GM23338 (cell line): ENCODE measurements around the gene MON2. TPM values are rescaled to one million over a fixed set of nuclear protein-coding genes. Genes with fewer than 3 reads are reported as not detected.

Experiments used
- CREB1 ChIP-seq: fragments of 250-450 bp; sonication (Bioruptor Pico); IDR thresholded peaks from 2 replicates; pipeline ENCODE4 v1.5.0; 2020; ENCODE audit warnings: low read depth, mild to moderate bottlenecking, moderate library complexity
- CTCF ChIP-seq, 2 experiments: fragments of 200-600 bp in 1 of 2; sonication (generic) in 1 of 2; conservative IDR thresholded peaks; 2 replicates each; pipeline versions ENCODE4 v1.5.1 to v1.6.1; 2016 to 2017; ENCODE audit warnings: antibody characterized with exemption in 2 of 2, low read depth in 2 of 2, mild to moderate bottlenecking in 2 of 2, moderate library complexity in 1 of 2
- EZH2 ChIP-seq: fragments of 200-600 bp; sonication (generic); IDR thresholded peaks from one replicate; pipeline ENCODE4 v1.8.0; 2017; ENCODE audit warnings: antibody characterized with exemption, mild to moderate bottlenecking, low read depth; ENCODE audit not compliant: unreplicated experiment
- EZH2phosphoT487 ChIP-seq: fragments of 200-600 bp; sonication (generic); IDR thresholded peaks from one replicate; pipeline ENCODE4 v1.8.1; 2018; ENCODE audit warnings: antibody characterized with exemption; ENCODE audit not compliant: unreplicated experiment
- JUNB ChIP-seq: IDR thresholded peaks from one replicate; pipeline ENCODE4 v1.6.1; 2016; ENCODE audit warnings: antibody characterized with exemption; ENCODE audit not compliant: unreplicated experiment
- NANOG ChIP-seq: IDR thresholded peaks from 2 replicates; pipeline ENCODE4 v1.6.1; 2016; ENCODE audit warnings: antibody characterized with exemption, borderline replicate concordance
- POLR2AphosphoS5 ChIP-seq: IDR thresholded peaks from 2 replicates; pipeline ENCODE4 v1.6.1; 2016; ENCODE audit warnings: antibody characterized with exemption, low read depth
- STAT1 ChIP-seq: IDR thresholded peaks from one replicate; pipeline ENCODE4 v1.6.1; 2016; ENCODE audit warnings: antibody characterized with exemption; ENCODE audit not compliant: unreplicated experiment
- ZNF114 ChIP-seq: fragments of 250-450 bp; sonication (Bioruptor Pico); IDR thresholded peaks from 2 replicates; pipeline ENCODE4 v1.5.0; 2020; ENCODE audit warnings: mild to moderate bottlenecking, moderate library complexity
- ZNF331 ChIP-seq: fragments of 250-450 bp; sonication (Bioruptor Pico); IDR thresholded peaks from 2 replicates; pipeline ENCODE4 v1.5.0; 2020; ENCODE audit warnings: low read depth, mild to moderate bottlenecking, moderate library complexity
- ZNF462 ChIP-seq: fragments of 250-450 bp; sonication (Bioruptor Pico); IDR thresholded peaks from 2 replicates; pipeline ENCODE4 v1.5.0; 2020; ENCODE audit warnings: mild to moderate bottlenecking, moderate library complexity
- polyA plus RNA-seq: library from polyadenylated mRNA; unstranded; fragments of >200 nt; fragmentation: Nextera tagmentation; extraction: Ambion mirVana; gene quantifications from 2 replicates; pipeline ENCODE4 v1.2.1, GENCODE V29; 2016
- total RNA-seq: library from RNA; depleted of rRNA; stranded (reverse); fragments of >200 nt; shearing (Covaris generic); gene quantifications from 2 replicates; pipeline ENCODE4 v1.2.3, GENCODE V29; 2014
- TF ChIP-seq, protein P1 (sequence below): IDR thresholded peaks from one replicate; pipeline ENCODE4 v1.6.1; 2018; ENCODE audit warnings: antibody characterized with exemption; ENCODE audit not compliant: unreplicated experiment

Gene MON2
- total and polyA plus RNA-seq, 2 experiments from 2014 or later: 11.0 to 27.3 TPM

- TF ChIP-seq ZNF462 (CRISPR knock-in tag) (no peak), ZNF114 (CRISPR knock-in tag) (no peak), CREB1 (no peak), EZH2phosphoT487 (no peak), NANOG (no peak), POLR2AphosphoS5 (no peak), ZNF331 (CRISPR knock-in tag) (no peak), JUNB (no peak), EZH2 (no peak), CTCF (conservative IDR thresholded peaks at IDR 0.05; ENCODE audit: low read depth in 2 of 2) (no peak), STAT1 (no peak)
- TF ChIP-seq, protein P1, sequence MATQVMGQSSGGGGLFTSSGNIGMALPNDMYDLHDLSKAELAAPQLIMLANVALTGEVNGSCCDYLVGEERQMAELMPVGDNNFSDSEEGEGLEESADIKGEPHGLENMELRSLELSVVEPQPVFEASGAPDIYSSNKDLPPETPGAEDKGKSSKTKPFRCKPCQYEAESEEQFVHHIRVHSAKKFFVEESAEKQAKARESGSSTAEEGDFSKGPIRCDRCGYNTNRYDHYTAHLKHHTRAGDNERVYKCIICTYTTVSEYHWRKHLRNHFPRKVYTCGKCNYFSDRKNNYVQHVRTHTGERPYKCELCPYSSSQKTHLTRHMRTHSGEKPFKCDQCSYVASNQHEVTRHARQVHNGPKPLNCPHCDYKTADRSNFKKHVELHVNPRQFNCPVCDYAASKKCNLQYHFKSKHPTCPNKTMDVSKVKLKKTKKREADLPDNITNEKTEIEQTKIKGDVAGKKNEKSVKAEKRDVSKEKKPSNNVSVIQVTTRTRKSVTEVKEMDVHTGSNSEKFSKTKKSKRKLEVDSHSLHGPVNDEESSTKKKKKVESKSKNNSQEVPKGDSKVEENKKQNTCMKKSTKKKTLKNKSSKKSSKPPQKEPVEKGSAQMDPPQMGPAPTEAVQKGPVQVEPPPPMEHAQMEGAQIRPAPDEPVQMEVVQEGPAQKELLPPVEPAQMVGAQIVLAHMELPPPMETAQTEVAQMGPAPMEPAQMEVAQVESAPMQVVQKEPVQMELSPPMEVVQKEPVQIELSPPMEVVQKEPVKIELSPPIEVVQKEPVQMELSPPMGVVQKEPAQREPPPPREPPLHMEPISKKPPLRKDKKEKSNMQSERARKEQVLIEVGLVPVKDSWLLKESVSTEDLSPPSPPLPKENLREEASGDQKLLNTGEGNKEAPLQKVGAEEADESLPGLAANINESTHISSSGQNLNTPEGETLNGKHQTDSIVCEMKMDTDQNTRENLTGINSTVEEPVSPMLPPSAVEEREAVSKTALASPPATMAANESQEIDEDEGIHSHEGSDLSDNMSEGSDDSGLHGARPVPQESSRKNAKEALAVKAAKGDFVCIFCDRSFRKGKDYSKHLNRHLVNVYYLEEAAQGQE: no peak
These were observed 109.9 kb downstream of the MON2 start (continued) for GRCh38 chr12:62576503-62576902.
